ENCODE measurements around the gene NOS3.

The NOS3 gene

DNA sequence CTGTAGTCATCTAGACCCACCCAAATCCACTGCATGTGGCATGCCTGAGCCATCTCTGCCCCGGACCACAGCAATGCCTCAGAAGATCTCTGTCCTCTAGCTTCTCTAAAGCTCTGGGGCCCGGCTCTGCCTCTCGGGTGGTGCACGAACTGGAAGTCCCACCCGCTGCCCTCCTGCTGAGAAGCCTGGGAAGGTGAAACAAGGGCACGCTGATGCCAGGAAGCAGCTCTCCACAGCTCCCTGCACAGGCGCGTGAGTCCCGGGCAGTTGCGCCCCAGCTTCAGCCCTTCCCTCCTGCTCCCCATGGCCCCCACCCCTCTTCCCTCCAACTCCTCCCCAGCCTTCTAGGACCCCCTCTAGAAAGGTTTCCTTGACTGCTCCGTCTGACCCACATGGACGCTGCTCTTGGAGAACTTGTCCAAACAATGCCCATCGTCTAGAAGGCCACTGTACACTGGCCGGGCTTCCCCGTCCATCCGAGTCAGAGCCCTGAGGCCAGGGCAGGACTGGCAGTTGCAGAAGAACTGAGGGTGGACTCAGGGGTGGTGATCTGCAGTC is 25.5 kb upstream of the NOS3 start:
- no peak for DNase-seq

DNA sequence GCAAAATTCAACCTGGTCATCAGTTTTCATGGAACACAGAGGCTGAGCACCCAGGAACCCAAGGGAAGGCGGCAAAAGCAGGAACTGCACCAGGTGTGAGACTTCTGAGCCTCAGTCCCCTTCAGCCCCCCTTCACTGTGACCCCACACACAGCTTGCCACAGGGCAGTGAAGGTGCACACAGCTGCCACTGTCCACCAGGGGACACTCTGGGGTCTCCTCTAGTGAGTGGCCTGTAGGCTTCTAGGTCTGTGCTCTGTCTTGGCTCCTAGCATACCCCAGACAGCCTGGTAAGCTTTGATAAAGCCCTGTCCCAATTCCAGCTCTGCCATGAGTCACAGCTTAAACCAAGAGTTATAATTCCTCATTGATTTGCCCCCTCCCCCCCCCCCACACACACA is 24.8 kb upstream of the NOS3 start:
- DNase-seq, result no peak

DNA sequence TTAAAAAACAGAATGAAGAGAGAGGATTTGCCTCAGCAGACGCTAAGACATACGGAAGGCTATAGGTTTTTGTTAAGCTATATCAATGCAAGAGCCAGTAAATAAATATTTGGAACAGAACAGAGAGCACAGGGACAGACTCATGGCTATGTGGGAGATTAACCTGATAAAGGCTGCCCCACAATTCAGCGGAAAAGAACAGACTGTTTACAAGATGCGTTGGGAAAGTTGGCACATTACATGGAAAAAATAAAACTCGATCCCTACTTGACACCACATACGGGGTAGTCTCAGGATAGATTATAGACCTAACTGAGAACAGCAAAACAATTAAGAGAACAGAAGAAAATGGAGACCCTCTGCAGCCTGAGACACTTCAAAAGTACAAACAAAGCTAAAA is 23.5 kb upstream of the NOS3 start:
- no peak for DNase-seq

DNA sequence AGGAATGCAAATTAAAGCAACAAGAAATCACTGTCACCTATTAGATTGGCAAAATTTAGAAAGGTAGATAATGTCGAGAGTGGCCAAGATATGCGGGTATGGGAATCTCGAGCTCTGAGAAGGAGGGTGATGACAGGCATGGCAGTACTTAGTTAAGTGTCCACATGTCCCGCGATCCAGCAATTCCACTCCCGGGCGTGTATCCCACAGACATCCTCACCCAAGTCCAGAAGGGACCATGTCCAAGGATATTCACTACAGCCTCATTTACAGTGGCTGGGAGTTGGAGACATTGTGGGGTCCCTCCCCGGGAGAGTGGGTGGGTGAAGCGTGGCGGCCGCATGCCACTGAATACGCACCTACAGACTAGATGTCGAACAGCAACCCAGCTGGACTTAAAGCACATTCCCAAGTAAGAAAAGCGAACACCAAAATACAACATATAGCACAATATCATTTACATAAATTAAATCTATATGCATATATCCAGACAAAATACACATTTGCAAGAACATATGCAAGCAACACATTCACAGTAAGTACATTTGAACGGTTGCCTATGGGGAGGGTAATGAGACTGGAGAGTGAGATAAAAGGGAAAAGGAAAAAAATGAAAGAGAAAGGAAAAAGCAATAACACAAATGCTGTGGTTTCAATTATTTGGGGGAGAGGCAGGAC is 22.6 kb upstream of the NOS3 start:
- DNase-seq, result no peak

DNA sequence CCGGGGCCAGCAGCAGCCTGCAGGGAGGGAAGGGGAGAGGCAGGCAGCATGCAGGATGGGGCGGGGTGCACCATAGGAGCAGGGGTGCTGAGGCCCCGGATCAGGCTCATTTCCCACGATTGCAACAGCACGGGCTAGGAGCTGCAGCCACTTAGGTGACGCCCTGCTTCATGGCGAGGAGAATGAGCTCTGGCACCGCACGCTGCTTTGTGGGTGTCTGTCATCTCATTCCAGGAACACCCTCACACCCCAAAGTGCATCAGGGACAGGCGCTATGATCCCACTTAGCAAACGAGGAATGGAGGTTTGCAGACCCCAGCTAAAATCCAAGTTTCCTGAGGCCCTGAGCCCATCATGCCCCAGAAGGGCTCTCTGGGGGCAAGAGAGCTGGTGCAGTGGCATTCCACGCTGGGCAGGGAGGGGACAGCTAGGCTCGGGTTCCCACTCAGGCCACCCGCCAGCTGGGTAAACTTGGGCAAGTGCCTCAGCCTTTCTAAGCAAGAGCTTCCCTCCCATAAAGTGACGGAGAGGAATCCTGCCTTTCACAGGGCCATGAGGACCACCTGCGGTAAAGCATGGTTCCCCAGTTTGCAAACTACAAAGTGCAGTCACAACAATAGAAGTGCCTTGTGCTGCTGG is 22.0 kb upstream of the NOS3 start:
- DNase-seq, result no peak

DNA sequence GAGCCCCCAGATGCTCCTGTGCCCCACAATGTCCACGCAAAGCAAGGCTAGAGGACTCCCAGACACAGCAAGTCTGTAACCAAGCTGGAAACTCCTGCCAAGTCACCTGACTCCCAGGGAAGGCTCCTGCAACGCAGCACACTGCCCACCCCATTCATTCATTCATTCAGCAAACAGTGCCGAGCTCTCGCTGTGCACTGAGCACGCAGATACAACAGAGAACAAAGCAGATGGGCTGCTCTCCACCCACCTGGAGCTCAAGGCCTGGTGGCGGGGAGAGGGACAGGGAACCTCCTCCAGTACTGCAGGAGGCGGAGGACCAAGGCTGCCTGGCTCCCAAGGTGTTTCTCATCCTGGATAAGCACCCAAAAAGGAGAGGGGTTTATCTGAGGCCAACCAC is 21.3 kb upstream of the NOS3 start:
- no peak for DNase-seq

DNA sequence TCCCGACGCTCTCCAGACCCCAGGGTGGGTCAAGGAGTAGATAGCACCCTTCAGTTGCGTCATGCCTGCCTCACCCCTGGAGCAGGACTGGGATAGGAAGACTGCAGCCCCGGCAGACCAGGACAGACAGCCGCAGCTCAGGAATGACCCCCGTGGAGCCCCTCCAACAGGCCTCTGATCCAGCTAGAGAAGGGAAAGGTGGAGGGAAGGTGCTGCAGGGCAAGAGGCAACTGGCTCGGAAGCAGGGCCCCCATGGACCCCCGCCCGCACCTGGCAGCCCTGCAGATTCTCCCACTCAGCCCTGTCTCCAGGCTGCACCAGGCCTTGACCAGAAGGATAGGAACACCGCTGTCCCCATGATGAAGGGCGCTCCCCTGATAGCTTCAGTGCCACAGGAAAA is 20.4 kb upstream of the NOS3 start:
- DNase-seq, result no peak

DNA sequence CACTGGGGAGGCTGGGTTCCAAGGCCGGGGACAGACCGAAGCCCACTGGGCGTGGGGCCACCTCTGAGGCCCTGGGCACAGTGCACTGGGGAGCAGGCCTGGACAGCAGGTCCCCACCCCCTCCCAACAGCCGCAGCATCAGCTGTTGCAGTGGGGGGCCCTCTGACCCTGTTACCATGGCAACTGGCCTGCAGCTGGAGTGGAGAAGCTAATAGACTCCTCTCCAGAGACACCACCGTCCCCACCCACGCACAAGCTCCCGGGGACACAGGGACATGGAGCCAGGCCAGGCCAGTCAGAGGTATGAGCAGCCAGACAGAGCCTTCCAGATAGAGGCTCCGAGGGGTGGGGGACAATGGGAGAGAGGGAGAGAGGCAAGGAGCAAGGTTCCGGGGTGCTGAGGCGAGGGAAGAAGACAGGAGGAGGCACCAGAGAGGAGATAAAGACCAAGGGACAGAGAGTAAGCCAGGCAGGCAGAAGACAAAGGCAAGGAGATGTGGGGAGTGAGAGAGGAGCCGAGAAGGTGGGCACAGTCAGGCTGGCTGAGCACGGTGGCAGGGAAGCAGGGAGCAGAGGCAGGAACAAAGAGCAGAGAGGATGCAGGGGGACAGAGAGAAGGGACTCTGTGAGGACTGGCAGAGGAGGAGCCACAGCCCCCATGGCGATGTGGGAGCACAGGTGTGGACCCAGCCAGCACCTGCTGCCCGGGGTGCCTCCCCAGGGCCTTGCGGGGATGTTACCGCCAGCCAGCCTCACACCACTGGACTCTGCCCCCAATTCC is 19.4 kb upstream of the NOS3 start:
- DNase-seq, result no peak

DNA sequence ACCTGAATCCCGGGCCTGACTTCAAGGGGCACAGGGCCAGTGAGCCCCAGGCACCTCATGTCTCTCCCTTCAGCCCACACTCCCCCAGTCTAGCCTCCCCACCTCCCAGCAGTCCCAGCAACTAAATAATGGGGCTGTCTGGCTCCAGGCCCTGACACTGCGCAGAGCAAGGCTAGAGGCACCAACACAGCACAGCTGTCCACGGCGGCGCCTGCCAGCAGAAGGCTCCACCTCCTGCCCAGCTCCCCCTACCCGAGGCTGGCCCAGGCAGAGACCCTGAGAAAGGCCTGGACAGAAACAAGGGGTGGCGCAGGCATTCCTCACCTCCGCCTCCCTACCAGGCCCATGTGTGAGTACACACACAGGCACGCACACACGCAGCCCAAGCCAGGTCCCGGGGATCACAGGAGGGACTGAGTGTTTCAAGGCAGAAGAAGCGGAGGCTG is 18.8 kb upstream of the NOS3 start:
- no peak for DNase-seq

DNA sequence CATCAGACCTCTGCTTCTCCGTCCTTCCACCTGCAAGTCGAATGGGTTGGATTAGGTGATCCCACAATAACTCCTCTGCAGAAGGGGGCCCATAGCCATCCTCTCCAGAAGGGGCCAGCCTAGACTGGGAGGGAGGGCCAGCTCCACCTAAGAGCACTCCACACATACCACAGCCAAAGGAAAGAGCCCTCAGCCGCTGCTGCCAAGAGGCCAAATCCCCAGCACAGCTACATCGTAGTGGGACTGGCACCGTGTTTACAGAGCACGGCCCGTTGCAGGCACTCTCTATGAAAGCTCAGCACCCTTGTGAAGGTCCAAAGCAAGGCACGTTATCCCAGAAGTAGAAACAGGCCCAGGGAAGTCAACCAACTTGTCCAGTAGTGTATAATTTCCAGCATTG is 18.1 kb upstream of the NOS3 start:
- DNase-seq, result no peak

DNA sequence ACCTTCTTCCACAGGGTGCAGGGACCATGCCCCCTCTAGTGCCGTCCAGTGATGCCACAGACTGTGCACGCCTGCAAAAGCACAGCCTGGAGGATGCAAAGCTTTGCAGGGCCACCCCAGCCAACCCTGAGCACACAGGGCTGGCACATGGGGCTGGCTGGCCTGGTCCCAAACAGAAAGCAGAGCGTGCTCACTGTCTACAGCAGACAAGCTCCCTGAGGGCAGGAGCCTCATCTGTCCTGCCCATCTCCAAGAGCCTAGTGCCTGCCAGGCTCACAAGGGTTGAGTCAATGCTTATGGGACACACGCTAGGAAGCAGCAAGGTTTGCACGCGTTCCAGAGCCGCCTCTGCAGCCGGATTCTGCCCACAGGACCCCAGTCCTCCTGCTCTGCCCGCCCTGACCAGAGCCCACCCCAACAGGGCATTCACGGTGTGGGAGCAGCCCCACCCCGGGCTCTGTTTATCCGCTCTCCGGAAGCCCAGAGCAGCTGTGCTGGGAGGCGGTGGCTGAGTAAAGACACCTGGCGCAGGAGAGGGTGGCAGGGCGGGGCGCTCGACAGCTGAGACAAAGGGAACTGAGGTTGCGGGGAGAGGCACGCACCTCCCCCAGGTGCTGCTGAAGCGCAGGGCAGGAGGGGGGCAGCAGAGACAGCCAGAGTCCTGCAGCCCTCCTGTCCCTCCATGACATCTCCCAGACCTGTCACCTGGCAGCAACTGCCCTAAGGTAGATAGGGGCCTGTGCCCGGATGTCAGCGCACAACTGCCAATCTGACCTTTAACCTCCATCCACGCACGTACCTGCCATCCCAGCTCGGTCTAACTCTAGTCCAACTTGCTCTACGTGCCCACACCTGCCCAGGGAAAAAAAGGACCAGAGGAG is 17.0 kb upstream of the NOS3 start:
- peak; percentile 40 for DNase-seq

DNA sequence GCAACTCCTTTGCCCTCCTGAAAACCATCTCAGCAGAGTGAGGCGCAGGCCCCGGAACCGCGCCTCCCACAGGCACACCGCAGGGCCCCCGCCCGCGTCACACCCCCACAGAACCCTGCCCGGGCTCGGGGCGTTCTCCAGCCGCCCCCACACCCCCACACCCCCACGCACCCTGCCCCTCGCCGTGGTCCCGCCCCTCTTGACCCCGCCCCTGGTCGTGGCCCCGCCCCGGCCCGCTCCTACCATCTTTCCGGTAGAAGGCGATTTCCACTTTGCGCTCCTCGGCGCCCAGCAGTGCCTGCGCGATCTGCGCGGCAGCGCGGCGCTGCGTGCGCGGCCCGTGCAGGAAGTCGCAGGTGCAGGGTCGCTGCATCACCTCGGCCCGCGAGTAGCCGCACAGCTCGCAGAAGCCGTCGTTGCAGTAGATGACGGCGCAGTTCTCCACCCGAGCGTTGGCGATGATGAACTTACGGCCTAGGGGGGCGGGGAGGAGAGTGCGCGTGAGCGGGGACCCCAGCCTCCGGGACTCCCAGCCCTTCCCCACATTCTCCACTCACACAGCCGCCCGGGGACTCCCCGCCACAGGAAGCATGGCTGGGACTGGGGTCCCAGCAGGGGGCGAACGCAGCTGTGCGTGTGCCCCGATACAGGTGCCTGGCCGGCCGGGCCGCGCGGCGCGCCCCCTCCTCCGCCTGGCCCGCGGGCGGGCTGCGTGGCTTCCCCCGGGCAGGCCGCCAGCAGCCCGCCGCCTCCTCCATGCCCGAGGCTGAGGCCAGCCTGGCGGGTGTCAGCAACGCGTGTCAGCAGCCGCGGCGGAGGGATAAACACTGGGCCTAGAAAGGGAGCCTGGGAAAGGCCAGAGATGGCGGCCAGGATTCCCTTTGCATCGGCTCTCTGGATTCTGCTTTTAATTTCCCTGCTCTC is 16.1 kb upstream of the NOS3 start:
- DNase-seq, result peak; percentile 81

DNA sequence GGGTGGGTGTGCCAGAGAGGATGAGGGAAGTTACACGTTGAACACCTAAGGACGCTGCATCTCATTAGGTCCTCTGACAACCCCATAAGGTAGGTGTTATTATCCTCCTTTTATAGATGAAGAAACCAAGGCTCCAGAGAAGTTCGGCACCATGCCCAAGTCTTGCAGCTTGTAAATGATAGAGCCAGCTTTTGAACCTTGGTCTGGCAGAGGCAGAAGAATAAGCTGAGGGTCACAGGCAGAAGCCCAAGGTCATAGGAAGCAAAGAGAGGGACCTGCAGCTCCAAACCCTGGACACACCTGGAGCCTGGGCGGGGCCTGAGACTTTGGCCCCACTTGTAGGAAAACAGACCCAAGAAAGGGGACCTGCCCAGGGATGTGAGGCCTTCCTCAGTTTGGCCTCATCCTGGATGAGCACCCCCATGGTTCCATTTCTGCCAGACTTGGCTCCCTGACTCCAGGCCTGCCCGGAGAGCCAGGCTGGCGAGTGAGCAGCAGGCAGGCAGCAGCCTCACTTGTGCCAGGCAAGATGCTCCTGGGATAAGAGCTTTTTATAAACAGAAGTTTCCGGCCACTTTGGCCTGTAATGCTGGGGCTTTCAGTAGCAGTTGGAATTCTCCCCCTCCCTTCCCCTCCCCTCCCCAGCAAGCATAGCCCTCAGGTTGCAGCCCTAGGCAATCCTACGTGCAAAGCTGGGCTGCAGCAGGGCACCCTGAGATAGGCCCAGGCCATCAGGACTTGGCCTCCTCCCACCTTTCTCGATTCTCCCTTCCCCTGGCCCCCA is 15.1 kb upstream of the NOS3 start:
- no peak for DNase-seq

DNA sequence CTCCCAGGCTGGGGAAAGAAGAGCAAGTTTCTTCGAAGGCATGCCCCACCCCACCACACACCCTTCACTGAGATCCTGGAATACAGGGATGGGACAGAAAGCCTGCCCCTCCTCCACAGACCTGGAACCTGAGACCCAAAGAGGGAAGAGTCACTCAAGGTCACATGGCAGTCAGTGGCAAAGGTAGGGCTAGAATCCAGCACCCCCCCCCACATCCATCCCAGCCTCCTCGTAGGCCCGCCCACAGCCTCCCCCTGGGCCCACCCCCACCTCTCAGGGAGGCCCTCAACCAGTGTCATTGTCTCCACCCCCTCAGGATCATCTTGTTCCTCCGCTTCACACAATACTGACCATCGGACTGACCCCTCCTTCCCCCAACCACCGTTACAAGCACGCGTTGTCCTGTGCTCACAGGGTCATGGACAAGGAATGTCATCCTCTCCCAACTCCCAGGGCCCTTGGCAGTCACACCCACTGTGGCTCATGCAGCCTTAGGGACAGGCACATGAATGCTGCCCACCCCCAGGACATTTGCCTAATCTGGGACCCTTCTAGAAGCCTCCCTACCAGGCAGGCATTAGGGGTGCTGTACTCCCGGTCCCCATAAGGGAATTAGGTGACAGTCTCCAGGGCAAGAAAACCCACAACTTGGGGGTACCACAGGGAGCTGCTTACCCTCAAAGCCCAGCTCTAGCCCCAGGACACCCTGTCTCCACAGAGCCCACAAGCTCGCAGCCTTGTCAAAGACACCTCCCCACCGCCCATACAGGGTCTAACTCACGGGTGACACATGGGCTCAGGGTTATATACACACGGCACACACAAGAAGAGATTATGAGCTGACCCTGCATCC is 14.1 kb upstream of the NOS3 start:
- no peak for DNase-seq

DNA sequence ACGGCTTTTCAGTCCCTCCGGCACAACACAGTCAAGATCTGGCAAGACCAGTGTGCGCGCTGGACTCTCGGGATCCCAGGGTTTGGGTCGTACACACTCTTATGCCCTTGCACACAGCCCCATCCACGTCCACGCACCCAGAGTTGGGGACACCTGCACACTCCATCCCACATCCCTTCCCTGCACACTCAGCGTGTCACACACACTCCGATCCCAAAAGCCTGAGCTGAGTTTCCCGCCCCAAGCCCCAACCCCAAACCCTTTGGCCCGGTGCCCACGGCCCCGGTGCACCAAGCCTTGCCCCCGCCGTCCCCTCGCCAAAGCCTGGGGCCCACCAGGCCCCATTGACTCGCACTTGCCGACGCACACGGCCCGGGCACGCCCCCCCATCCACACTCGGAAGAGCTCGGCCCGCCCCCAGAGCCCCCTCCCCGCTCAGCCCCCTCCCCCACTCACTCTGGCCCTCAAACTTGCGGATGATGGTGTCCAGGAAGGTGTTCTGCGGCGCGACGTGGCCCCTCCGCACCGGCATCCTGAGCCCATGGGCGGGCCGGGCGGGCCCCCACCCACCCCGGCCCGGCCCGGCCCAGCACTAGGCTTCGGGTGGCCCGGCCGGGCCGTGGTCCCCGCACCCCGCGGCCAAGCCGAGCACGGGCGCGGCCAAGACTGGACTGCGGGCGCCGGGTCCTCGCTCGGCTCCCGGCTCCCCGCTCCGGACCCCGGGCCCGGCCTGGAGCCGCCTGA is 13.3 kb upstream of the NOS3 start:
- no peak for DNase-seq

DNA sequence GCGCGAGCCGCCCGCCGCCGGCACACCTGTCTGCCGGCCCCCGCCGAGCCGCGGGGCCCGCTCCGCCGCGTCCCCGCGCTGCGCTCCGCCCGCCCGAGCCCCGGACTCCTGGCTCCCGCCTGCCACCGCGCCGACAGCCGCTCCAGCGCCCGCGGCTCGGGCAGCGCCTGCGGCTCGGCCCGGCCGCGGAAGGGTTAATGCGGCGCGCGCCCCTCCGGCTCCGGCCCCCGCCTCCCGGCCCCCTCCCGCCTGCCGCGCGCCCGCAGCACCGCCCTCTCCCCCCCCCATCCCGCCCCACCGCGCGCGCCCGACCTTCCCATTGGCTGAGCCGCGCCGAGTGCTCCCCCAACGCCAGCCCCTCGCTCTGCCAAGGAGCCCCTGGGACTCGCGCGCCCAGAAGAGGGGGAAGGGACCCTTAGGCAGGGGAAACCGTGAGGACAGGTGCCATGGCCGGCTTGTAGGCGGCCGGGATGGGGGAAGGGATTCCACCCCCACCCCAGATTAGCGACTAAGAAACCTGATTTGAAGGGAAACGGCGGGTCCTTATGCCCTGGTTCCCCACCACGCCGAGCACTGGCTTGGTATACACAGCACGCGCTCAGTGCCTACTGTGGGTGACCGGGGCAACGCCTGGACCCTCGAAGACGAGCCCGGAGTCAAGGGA is 12.6 kb upstream of the NOS3 start, which contains the start of gene KCNH2:
Gene KCNH2 (minus strand): TSS at position 196 of the 664 bp plus-strand sequence. CDS start 408 bp downstream, outside the sequence.
- DNase-seq, result peak; percentile 30

DNA sequence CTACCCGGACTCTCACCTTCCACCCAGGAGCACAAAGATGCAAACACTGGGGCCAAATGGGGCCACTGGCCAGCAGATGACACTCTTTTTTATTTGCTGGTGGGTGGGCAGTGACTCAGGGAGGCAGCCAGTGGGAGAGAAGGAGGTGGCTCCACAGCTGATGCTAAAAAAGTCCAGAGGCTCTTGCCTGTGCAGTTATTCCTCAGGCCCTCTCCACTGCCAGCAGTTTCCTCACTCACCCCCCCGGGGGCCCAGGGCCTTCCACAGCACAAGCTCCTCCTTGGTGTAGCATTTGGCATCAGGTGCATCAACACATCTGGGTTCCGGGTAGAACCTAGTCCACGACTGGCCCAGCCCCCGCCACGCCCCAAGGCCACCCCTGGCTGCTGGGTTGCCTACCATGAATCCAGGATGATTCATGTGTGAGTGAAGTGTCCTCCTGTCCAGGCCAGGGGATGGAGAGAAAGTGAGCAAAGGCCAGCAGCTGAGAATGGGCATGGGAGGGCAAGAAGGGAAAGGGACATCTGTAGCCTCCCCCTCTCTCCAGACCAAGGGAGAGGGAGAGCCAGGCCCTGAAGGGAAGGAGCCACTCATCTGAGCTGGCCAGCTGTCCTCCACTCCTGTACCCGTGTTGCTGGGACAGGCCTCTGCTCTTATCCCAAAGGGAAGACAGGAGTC is 11.0 kb upstream of the NOS3 start:
- no peak for DNase-seq

DNA sequence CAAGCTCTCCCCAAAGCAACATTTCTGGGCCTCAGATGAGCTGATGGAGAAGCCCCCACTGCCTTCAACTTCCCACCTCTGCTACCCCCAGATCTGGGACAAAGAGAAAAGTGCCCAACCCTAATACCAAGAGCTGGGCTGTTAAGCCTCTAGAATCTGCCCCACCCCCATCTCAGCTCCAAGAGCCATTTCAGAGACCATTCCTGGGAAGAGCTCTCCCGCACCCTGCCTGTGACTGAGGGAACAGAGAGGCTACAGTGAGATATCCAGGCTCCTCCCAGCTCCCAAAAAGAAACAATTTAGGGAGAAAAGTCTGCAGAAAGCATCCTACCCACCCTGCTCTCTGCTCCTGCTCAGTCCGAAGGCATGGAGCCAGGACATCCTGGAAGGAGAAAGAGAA is 10.2 kb upstream of the NOS3 start:
- no peak for DNase-seq
